ENCODE measurements around the gene ABHD16B.
"Not testable (repeated sequence)": the region's sequence is repeated elsewhere in the genome, so short reads cannot be mapped to it uniquely, and the experiment has no call there.

DNA sequence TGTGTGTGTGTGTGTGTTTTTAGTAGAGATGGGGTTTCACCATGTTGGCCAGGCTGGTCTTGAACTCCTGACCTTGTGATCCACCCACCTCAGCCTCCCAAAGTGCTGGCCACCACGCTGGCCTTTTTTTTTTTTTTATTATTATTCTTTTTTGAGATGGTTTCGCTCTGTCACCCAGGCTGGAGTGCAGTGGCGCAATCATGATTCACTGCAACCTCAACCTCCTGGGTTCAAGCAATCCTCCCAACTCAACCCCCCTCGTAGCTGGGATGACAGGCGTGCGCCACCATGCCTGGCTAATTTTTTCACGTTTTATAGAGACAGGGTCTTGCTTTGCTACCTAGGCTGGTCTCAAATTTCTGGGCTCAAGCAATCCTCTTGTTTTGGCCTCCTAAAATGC lies 12.9 kb downstream of the ABHD16B start:
- not testable (repeated sequence) for TF ChIP-seq EZH2phosphoT487 (IDR thresholded peaks at IDR 0.05; ENCODE audit: low read depth)
- TF ChIP-seq, protein P1, sequence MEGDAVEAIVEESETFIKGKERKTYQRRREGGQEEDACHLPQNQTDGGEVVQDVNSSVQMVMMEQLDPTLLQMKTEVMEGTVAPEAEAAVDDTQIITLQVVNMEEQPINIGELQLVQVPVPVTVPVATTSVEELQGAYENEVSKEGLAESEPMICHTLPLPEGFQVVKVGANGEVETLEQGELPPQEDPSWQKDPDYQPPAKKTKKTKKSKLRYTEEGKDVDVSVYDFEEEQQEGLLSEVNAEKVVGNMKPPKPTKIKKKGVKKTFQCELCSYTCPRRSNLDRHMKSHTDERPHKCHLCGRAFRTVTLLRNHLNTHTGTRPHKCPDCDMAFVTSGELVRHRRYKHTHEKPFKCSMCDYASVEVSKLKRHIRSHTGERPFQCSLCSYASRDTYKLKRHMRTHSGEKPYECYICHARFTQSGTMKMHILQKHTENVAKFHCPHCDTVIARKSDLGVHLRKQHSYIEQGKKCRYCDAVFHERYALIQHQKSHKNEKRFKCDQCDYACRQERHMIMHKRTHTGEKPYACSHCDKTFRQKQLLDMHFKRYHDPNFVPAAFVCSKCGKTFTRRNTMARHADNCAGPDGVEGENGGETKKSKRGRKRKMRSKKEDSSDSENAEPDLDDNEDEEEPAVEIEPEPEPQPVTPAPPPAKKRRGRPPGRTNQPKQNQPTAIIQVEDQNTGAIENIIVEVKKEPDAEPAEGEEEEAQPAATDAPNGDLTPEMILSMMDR (IDR thresholded peaks at IDR 0.05; ENCODE audit: low read depth, low read length), result not testable (repeated sequence)
